Stimulated activated CD4-positive, alpha-beta T cell treated with anti-CD3 and anti-CD28 coated beads, Interleukin-4, amount 100 ng/mL, for 48 hours (primary cell): ENCODE data around the gene MAGI2.
A peak's percentile ranks its signal among the peaks of the same experiment; 100 is the strongest.

Source experiments
- DNase-seq, 2 donors: peaks; one replicate each; pipeline ENCODE4 v3.0.0-alpha.2; 2020; ENCODE audit warnings: low read depth in 2 of 2

The MAGI2 gene

GRCh38 chr7:78226059-78226719 lies 1227.3 kb downstream of the MAGI2 start:
- DNase-seq, result peak; percentile 23 to 26

GRCh38 chr7:78225534-78225933 lies 1227.9 kb downstream of the MAGI2 start:
- no peak for DNase-seq

- no peak for DNase-seq
Observed at GRCh38 chr7:78224923-78225322, 1228.5 kb downstream of the MAGI2 start.

GRCh38 chr7:78223598-78223997 lies 1229.9 kb downstream of the MAGI2 start:
- DNase-seq, result no peak

- DNase-seq, result no peak
Observed at GRCh38 chr7:78222001-78222751, 1231.3 kb downstream of the MAGI2 start.

GRCh38 chr7:78220754-78221153 lies 1232.7 kb downstream of the MAGI2 start:
- no peak for DNase-seq

GRCh38 chr7:78218876-78219275 lies 1234.6 kb downstream of the MAGI2 start:
- DNase-seq, result no peak

- DNase-seq, result no peak
Observed at GRCh38 chr7:78218051-78218450, 1235.4 kb downstream of the MAGI2 start.

GRCh38 chr7:78215199-78215598 lies 1238.3 kb downstream of the MAGI2 start:
- no peak for DNase-seq

- DNase-seq, result no peak
Observed at GRCh38 chr7:78213402-78213801, 1240.1 kb downstream of the MAGI2 start.

GRCh38 chr7:78212476-78213060 lies 1240.9 kb downstream of the MAGI2 start:
- no peak for DNase-seq

GRCh38 chr7:78207269-78207668 lies 1246.2 kb downstream of the MAGI2 start:
- DNase-seq, result no peak

- no peak for DNase-seq
Observed at GRCh38 chr7:78206769-78207168, 1246.7 kb downstream of the MAGI2 start.

GRCh38 chr7:78203042-78203720 lies 1250.3 kb downstream of the MAGI2 start:
- DNase-seq, result no peak

GRCh38 chr7:78198756-78199155 lies 1254.7 kb downstream of the MAGI2 start:
- DNase-seq, result no peak

GRCh38 chr7:78197447-78197846 lies 1256.0 kb downstream of the MAGI2 start:
- no peak for DNase-seq

GRCh38 chr7:78195281-78195680 lies 1258.2 kb downstream of the MAGI2 start:
- no peak for DNase-seq

- no peak for DNase-seq
Observed at GRCh38 chr7:78194611-78195010, 1258.9 kb downstream of the MAGI2 start.

GRCh38 chr7:78191475-78192079 lies 1261.9 kb downstream of the MAGI2 start:
- no peak for DNase-seq

GRCh38 chr7:78189762-78190161 lies 1263.7 kb downstream of the MAGI2 start:
- no peak for DNase-seq

- no peak for DNase-seq
Observed at GRCh38 chr7:78185149-78185745, 1268.2 kb downstream of the MAGI2 start.

- DNase-seq, result no peak
Observed at GRCh38 chr7:78184299-78184698, 1269.2 kb downstream of the MAGI2 start.
